SU-DHL-6 (cell line): ENCODE results near the gene MTHFD2.

Source experiments
- EZH2phosphoT487 ChIP-seq: fragments of 200-600 bp; sonication (generic), shearing (Covaris generic); conservative IDR thresholded peaks from 2 replicates; pipeline ENCODE4 v1.6.1; 2018; ENCODE audit warnings: mild to moderate bottlenecking, antibody characterized with exemption, low read length, moderate library complexity, mixed read lengths
- TF ChIP-seq, protein P1 (sequence below): fragments of 200-600 bp; sonication (generic); IDR thresholded peaks from one replicate; pipeline ENCODE4 v1.5.1; 2017; ENCODE audit warnings: antibody characterized with exemption, mild to moderate bottlenecking, low read length, moderate library complexity; ENCODE audit not compliant: insufficient read depth, poor library complexity, severe bottlenecking

- TF ChIP-seq, protein P1, sequence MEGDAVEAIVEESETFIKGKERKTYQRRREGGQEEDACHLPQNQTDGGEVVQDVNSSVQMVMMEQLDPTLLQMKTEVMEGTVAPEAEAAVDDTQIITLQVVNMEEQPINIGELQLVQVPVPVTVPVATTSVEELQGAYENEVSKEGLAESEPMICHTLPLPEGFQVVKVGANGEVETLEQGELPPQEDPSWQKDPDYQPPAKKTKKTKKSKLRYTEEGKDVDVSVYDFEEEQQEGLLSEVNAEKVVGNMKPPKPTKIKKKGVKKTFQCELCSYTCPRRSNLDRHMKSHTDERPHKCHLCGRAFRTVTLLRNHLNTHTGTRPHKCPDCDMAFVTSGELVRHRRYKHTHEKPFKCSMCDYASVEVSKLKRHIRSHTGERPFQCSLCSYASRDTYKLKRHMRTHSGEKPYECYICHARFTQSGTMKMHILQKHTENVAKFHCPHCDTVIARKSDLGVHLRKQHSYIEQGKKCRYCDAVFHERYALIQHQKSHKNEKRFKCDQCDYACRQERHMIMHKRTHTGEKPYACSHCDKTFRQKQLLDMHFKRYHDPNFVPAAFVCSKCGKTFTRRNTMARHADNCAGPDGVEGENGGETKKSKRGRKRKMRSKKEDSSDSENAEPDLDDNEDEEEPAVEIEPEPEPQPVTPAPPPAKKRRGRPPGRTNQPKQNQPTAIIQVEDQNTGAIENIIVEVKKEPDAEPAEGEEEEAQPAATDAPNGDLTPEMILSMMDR: no peak
- no peak for TF ChIP-seq EZH2phosphoT487
Measured at GRCh38 chr2:74232426-74232825, 34.0 kb downstream of the MTHFD2 start.
